ENCODE measurements around the gene KIAA1586.

DNA sequence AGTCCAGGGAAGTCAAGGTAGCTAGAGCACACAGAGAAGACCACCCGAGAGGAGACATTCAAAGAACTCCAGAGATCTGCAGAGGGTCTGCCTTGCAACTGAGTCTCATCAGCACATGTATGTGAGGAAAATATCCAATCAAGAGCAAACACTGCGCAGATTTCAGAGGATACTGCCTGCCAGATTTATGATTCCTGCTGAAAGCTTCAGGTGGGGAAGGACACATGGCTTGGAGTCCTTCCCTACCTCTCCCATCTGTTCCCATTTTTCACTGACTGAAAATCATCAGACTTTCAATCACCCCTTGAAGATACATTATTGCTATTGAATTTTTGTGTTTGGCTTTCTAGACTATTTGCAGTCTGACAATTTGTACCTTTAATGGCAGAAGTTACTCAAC, 7.6 kb upstream of the KIAA1586 start:
- TF ChIP-seq, protein P1, sequence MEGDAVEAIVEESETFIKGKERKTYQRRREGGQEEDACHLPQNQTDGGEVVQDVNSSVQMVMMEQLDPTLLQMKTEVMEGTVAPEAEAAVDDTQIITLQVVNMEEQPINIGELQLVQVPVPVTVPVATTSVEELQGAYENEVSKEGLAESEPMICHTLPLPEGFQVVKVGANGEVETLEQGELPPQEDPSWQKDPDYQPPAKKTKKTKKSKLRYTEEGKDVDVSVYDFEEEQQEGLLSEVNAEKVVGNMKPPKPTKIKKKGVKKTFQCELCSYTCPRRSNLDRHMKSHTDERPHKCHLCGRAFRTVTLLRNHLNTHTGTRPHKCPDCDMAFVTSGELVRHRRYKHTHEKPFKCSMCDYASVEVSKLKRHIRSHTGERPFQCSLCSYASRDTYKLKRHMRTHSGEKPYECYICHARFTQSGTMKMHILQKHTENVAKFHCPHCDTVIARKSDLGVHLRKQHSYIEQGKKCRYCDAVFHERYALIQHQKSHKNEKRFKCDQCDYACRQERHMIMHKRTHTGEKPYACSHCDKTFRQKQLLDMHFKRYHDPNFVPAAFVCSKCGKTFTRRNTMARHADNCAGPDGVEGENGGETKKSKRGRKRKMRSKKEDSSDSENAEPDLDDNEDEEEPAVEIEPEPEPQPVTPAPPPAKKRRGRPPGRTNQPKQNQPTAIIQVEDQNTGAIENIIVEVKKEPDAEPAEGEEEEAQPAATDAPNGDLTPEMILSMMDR (IDR thresholded peaks at IDR 0.05), result no peak
- no peak for TF ChIP-seq POLR2A (IDR thresholded peaks at IDR 0.05; ENCODE audit: low read depth)

Measured in esophagus muscularis mucosa (tissue), 3 donors.